Measurements from ENCODE around the gene PEA15. TPM values are rescaled to one million over a fixed set of nuclear protein-coding genes. Genes with fewer than 3 reads are reported as not detected.

The PEA15 gene
- total RNA-seq, 1 donor from 2014 or later, result 39.1 TPM

GRCh38 chr1:160260406-160261382 is 55.5 kb downstream of the PEA15 start:
- Histone ChIP-seq H3K9ac (peak overlapping the region; percentile 89), H3K36me3 (no peaks in the 10 kb centered on the region), H3K4me3 (peak overlapping the region; percentile 86), H3K79me2 (ENCODE audit: low read depth) (peaks cover 63% of the 10 kb centered on the region), H3K9me3 (ENCODE audit: low read depth) (no peaks in the 10 kb centered on the region), H3K4me1 (peaks cover 24% of the 10 kb centered on the region), H3K27ac (peak overlapping the region; percentile 81), H3F3A (ENCODE audit: low read depth) (peaks cover 14% of the 10 kb centered on the region), H4K20me1 (ENCODE audit: low read depth) (peaks cover 28% of the 10 kb centered on the region), H2AFZ (replicated peaks) (no peak overlapping the region), H3K4me2 (peak overlapping the region; percentile 97), H3K27me3 (peaks cover 11% of the 10 kb centered on the region)
- no peak for DNase-seq (ENCODE audit: low spot score)
- Mint-ChIP-seq H3K4me1 (peaks cover 33% of the 10 kb centered on the region), H3K27me3 (ENCODE audit: insufficient read depth, low read depth) (peaks cover 4% of the 10 kb centered on the region), H3K36me3 (peaks cover 5% of the 10 kb centered on the region), H3K4me3 (peak overlapping the region; percentile 100), H3K27ac (peak overlapping the region; percentile 100), H3K9me3 (no peaks in the 10 kb centered on the region)
- TF ChIP-seq EZH2 (IDR thresholded peaks at IDR 0.05) (no peak), EZH2phosphoT487 (IDR thresholded peaks at IDR 0.05) (no peak), CTCF (IDR thresholded peaks at IDR 0.05) (no peak)

- peaks cover 56% of the 10 kb centered on the region for H3K79me2 ChIP-seq (ENCODE audit: low read depth)
- H4K20me1 ChIP-seq (ENCODE audit: low read depth), result peaks cover 22% of the 10 kb centered on the region
- DNase-seq (ENCODE audit: low spot score), result peak; percentile 56
- peak overlapping the region; percentile 100 for H3K27ac Mint-ChIP-seq
- H3F3A ChIP-seq (ENCODE audit: low read depth), result peaks cover 14% of the 10 kb centered on the region
- H3K9me3 ChIP-seq (ENCODE audit: low read depth), result no peaks in the 10 kb centered on the region
- no peak for TF ChIP-seq EZH2 (IDR thresholded peaks at IDR 0.05)
- TF ChIP-seq EZH2phosphoT487 (IDR thresholded peaks at IDR 0.05), result no peak
- peak overlapping the region; percentile 97 for H3K4me2 ChIP-seq
- peak overlapping the region; percentile 81 for H3K27ac ChIP-seq
- peak overlapping the region; percentile 86 for H3K4me3 ChIP-seq
- no peaks in the 10 kb centered on the region for H3K9me3 Mint-ChIP-seq
- peaks cover 33% of the 10 kb centered on the region for H3K4me1 Mint-ChIP-seq
- H3K27me3 ChIP-seq, result peaks cover 17% of the 10 kb centered on the region
- H3K4me1 ChIP-seq, result peaks cover 24% of the 10 kb centered on the region
- peak overlapping the region; percentile 9 for H2AFZ ChIP-seq (replicated peaks)
- H3K27me3 Mint-ChIP-seq (ENCODE audit: insufficient read depth, low read depth), result peaks cover 4% of the 10 kb centered on the region
- H3K9ac ChIP-seq, result peak overlapping the region; percentile 89
- peaks cover 5% of the 10 kb centered on the region for H3K36me3 Mint-ChIP-seq
- H3K4me3 Mint-ChIP-seq, result peak overlapping the region; percentile 100
- H3K36me3 ChIP-seq, result no peaks in the 10 kb centered on the region
These were observed 56.3 kb downstream of the PEA15 start for GRCh38 chr1:160261556-160261892.

GRCh38 chr1:160261893-160262794 is 57.0 kb downstream of the PEA15 start, which contains the start of gene DCAF8:
Gene DCAF8, minus strand, starts transcription at chr1:160262549. Its CDS starts 18,541 bp downstream, at chr1:160244008.
- Mint-ChIP-seq H3K27ac (peak within 1 kb of the TSS; percentile 100), H3K9me3 (no peaks in the 10 kb centered on the region), H3K4me3 (peak within 1 kb of the TSS; percentile 100), H3K4me1 (peaks cover 33% of the 10 kb centered on the region), H3K36me3 (peaks cover 5% of the 10 kb centered on the region), H3K27me3 (ENCODE audit: insufficient read depth, low read depth) (peaks cover 4% of the 10 kb centered on the region)
- H3K79me2 ChIP-seq (ENCODE audit: low read depth), result peaks cover 50% of the 10 kb centered on the region
- H3K27ac ChIP-seq, result peak within 1 kb of the TSS; percentile 81
- H4K20me1 ChIP-seq (ENCODE audit: low read depth), result peaks cover 16% of the 10 kb centered on the region
- peak within 1 kb of the TSS; percentile 89 for H3K9ac ChIP-seq
- peak within 1 kb of the TSS; percentile 86 for H3K4me3 ChIP-seq
- peak within 1 kb of the TSS; percentile 94 for H2AFZ ChIP-seq (replicated peaks)
- H3K9me3 ChIP-seq (ENCODE audit: low read depth), result no peaks in the 10 kb centered on the region
- no peaks in the 10 kb centered on the region for H3K36me3 ChIP-seq
- peak; percentile 99 for DNase-seq (ENCODE audit: low spot score)
- peaks cover 24% of the 10 kb centered on the region for H3K4me1 ChIP-seq
- peak within 1 kb of the TSS; percentile 97 for H3K4me2 ChIP-seq
- TF ChIP-seq EZH2 (IDR thresholded peaks at IDR 0.05) (no peak), CTCF (IDR thresholded peaks at IDR 0.05) (no peak), EZH2phosphoT487 (IDR thresholded peaks at IDR 0.05) (no peak)
- peaks cover 14% of the 10 kb centered on the region for H3F3A ChIP-seq (ENCODE audit: low read depth)
- H3K27me3 ChIP-seq, result peaks cover 20% of the 10 kb centered on the region
